ACC112 (cell line): ENCODE measurements around the gene OGDHL.

Experiments used
- H2AFZ ChIP-seq: fragments of 200-600 bp; sonication (generic); one replicate; pipeline ENCODE4 v1.6.0; 2017; ENCODE audit warnings: antibody characterized with exemption, low read length; ENCODE audit not compliant: unreplicated experiment
- H3K27ac ChIP-seq: fragments of 200-600 bp; sonication (generic); 2 replicates; pipeline ENCODE4 v1.5.1; 2014; ENCODE audit warnings: low read depth, mild to moderate bottlenecking, antibody characterized with exemption, low read length, moderate library complexity
- H3K27me3 ChIP-seq: fragments of 200-600 bp; sonication (generic); 2 replicates; pipeline ENCODE4 v1.6.1; 2014; ENCODE audit warnings: mild to moderate bottlenecking, antibody characterized with exemption, low read length, moderate library complexity, mixed read lengths; ENCODE audit not compliant: insufficient read depth
- H3K36me3 ChIP-seq: fragments of 200-600 bp; sonication (generic); 2 replicates; pipeline ENCODE4 v1.6.1; 2016; ENCODE audit warnings: mild to moderate bottlenecking, antibody characterized with exemption, low read length, moderate library complexity, mixed read lengths; ENCODE audit not compliant: insufficient read depth
- H3K4me1 ChIP-seq: fragments of 200-600 bp; sonication (generic); one replicate; pipeline ENCODE4 v1.6.1; 2016; ENCODE audit warnings: low read length, mixed read lengths; ENCODE audit not compliant: insufficient read depth, unreplicated experiment, control insufficient read depth
- H3K4me3 ChIP-seq: fragments of 200-600 bp; sonication (generic); 2 replicates; pipeline ENCODE4 v1.5.1; 2014; ENCODE audit warnings: mild to moderate bottlenecking, low read depth, low read length
- H3K79me2 ChIP-seq: fragments of 200-600 bp; sonication (generic); one replicate; pipeline ENCODE4 v1.6.0; 2016; ENCODE audit warnings: low read length; ENCODE audit not compliant: control insufficient read depth, unreplicated experiment, insufficient read depth

Gene OGDHL

GRCh38 chr10:49690698-49691356, 71.3 kb downstream of the OGDHL start:
- Histone ChIP-seq H3K4me1 (no peaks in the 10 kb centered on the region), H2AFZ (no peak overlapping the region), H3K27ac (no peak overlapping the region), H3K27me3 (peaks cover 94% of the 10 kb centered on the region), H3K36me3 (no peaks in the 10 kb centered on the region), H3K79me2 (no peaks in the 10 kb centered on the region), H3K4me3 (no peak overlapping the region)

- no peak overlapping the region for H3K4me3 ChIP-seq
- H3K36me3 ChIP-seq = no peaks in the 10 kb centered on the region
- H2AFZ ChIP-seq = no peak overlapping the region
- H3K27me3 ChIP-seq = peaks cover 94% of the 10 kb centered on the region
- H3K79me2 ChIP-seq = no peaks in the 10 kb centered on the region
- no peaks in the 10 kb centered on the region for H3K4me1 ChIP-seq
- no peak overlapping the region for H3K27ac ChIP-seq
Observed at GRCh38 chr10:49689882-49690510, 72.1 kb downstream of the OGDHL start.

- Histone ChIP-seq H3K27me3 (peaks cover 94% of the 10 kb centered on the region), H3K36me3 (no peaks in the 10 kb centered on the region), H3K4me3 (no peak overlapping the region), H3K27ac (no peak overlapping the region), H3K79me2 (no peaks in the 10 kb centered on the region), H2AFZ (no peak overlapping the region), H3K4me1 (no peaks in the 10 kb centered on the region)
Observed at GRCh38 chr10:49688920-49689319, 73.2 kb downstream of the OGDHL start.

GRCh38 chr10:49688261-49688846, 73.8 kb downstream of the OGDHL start:
- no peak overlapping the region for H3K4me3 ChIP-seq
- no peaks in the 10 kb centered on the region for H3K79me2 ChIP-seq
- no peak overlapping the region for H2AFZ ChIP-seq
- no peaks in the 10 kb centered on the region for H3K4me1 ChIP-seq
- H3K27ac ChIP-seq = no peak overlapping the region
- H3K36me3 ChIP-seq = no peaks in the 10 kb centered on the region
- H3K27me3 ChIP-seq = peaks cover 93% of the 10 kb centered on the region

- H3K4me1 ChIP-seq = no peaks in the 10 kb centered on the region
- H3K79me2 ChIP-seq = no peaks in the 10 kb centered on the region
- peaks cover 80% of the 10 kb centered on the region for H3K27me3 ChIP-seq
- H3K27ac ChIP-seq = no peak overlapping the region
- no peak overlapping the region for H2AFZ ChIP-seq
- no peak overlapping the region for H3K4me3 ChIP-seq
- H3K36me3 ChIP-seq = no peaks in the 10 kb centered on the region
Observed at GRCh38 chr10:49686651-49687050, 75.5 kb downstream of the OGDHL start.
